GM23338 (cell line): ENCODE measurements around the gene KLK10.

Experiments used
- CREB1 ChIP-seq: fragments of 250-450 bp; sonication (Bioruptor Pico); IDR thresholded peaks from 2 replicates; pipeline ENCODE4 v1.5.0; 2020; ENCODE audit warnings: low read depth, mild to moderate bottlenecking, moderate library complexity
- CTCF ChIP-seq, 2 experiments: fragments of 200-600 bp in 1 of 2; sonication (generic) in 1 of 2; conservative IDR thresholded peaks; 2 replicates each; pipeline versions ENCODE4 v1.5.1 to v1.6.1; 2016 to 2017; ENCODE audit warnings: antibody characterized with exemption in 2 of 2, low read depth in 2 of 2, mild to moderate bottlenecking in 2 of 2, moderate library complexity in 1 of 2
- ETS1 ChIP-seq: IDR thresholded peaks from 2 replicates; pipeline ENCODE4 v1.6.1; 2016; ENCODE audit warnings: antibody characterized with exemption
- EZH2 ChIP-seq: fragments of 200-600 bp; sonication (generic); IDR thresholded peaks from one replicate; pipeline ENCODE4 v1.8.0; 2017; ENCODE audit warnings: antibody characterized with exemption, mild to moderate bottlenecking, low read depth; ENCODE audit not compliant: unreplicated experiment
- EZH2phosphoT487 ChIP-seq: fragments of 200-600 bp; sonication (generic); IDR thresholded peaks from one replicate; pipeline ENCODE4 v1.8.1; 2018; ENCODE audit warnings: antibody characterized with exemption; ENCODE audit not compliant: unreplicated experiment
- POLR2AphosphoS5 ChIP-seq: IDR thresholded peaks from 2 replicates; pipeline ENCODE4 v1.6.1; 2016; ENCODE audit warnings: antibody characterized with exemption, low read depth
- REST ChIP-seq: IDR thresholded peaks from one replicate; pipeline ENCODE4 v1.6.1; 2018; ENCODE audit warnings: antibody characterized with exemption; ENCODE audit not compliant: unreplicated experiment
- STAT1 ChIP-seq: IDR thresholded peaks from one replicate; pipeline ENCODE4 v1.6.1; 2016; ENCODE audit warnings: antibody characterized with exemption; ENCODE audit not compliant: unreplicated experiment
- ZNF114 ChIP-seq: fragments of 250-450 bp; sonication (Bioruptor Pico); IDR thresholded peaks from 2 replicates; pipeline ENCODE4 v1.5.0; 2020; ENCODE audit warnings: mild to moderate bottlenecking, moderate library complexity

GRCh38 chr19:51060973-51061372, 41.5 kb upstream of the KLK10 start:
- TF ChIP-seq EZH2phosphoT487: no peak
- TF ChIP-seq CTCF (conservative IDR thresholded peaks at IDR 0.05; ENCODE audit: low read depth in 2 of 2): no peak
- no peak for TF ChIP-seq POLR2AphosphoS5
- TF ChIP-seq CREB1 (CRISPR knock-in tag): no peak
- no peak for TF ChIP-seq REST
- TF ChIP-seq EZH2: no peak
- no peak for TF ChIP-seq ETS1
- no peak for TF ChIP-seq STAT1
- TF ChIP-seq ZNF114: no peak
